Kidney (tissue), 14 donors: ENCODE measurements around the gene MAGI1. TPM values are rescaled to one million over a fixed set of nuclear protein-coding genes. Genes with fewer than 3 reads are reported as not detected.

ENCODE experiments used
- DNase-seq, 5 donors: peaks; one replicate each; pipeline ENCODE4 v3.0.0-alpha.2; 2013 to 2020
- FAIRE-seq: peaks from 2 replicates; lab custom pipeline; 2012; peaks lifted over from hg19 to GRCh38; lab: Jason Lieb, UNC
- H3K27ac ChIP-seq, 2 donors: one replicate each; pipeline ENCODE4 v1.7.0; 2013; ENCODE audit warnings: low read depth in 2 of 2, low read length in 2 of 2, inconsistent platforms in 1 of 2
- H3K27me3 ChIP-seq: one replicate; pipeline ENCODE4 v1.7.1; 2013; ENCODE audit warnings: low read length, inconsistent platforms; ENCODE audit not compliant: control insufficient read depth, insufficient read depth
- H3K36me3 ChIP-seq, 3 donors: one replicate each; pipeline versions ENCODE4 v1.7.0 to v1.7.1; 2013; ENCODE audit warnings: low read length in 3 of 3, control low read depth in 1 of 3, inconsistent platforms in 1 of 3; ENCODE audit not compliant: insufficient read depth in 3 of 3, control insufficient read depth in 2 of 3
- H3K4me1 ChIP-seq, 3 donors: one replicate each; pipeline versions ENCODE4 v1.7.0 to v1.7.1; 2013; ENCODE audit warnings: low read length in 3 of 3, inconsistent platforms in 1 of 3, low read depth in 1 of 3; ENCODE audit not compliant: control insufficient read depth in 2 of 3, insufficient read depth in 2 of 3
- H3K4me3 ChIP-seq, 3 donors: one replicate each; pipeline versions ENCODE4 v1.7.0 to v1.8.1; 2013; ENCODE audit warnings: low read length in 3 of 3, control low read depth in 1 of 3, inconsistent platforms in 1 of 3
- H3K9ac ChIP-seq, 3 donors: one replicate each; pipeline versions ENCODE4 v1.7.0 to v1.7.1; 2013; ENCODE audit warnings: low read length in 3 of 3, control low read depth in 1 of 3, inconsistent platforms in 1 of 3
- H3K9me3 ChIP-seq, 3 donors: one replicate each; pipeline versions ENCODE4 v1.7.0 to v1.7.1; 2013; ENCODE audit warnings: low read length in 3 of 3, control low read depth in 1 of 3, inconsistent platforms in 1 of 3; ENCODE audit not compliant: control insufficient read depth in 2 of 3, insufficient read depth in 1 of 3
- CTCF ChIP-seq: IDR thresholded peaks from 3 replicates; pipeline ENCODE4 v1.5.1; 2012; ENCODE audit warnings: mild to moderate bottlenecking, moderate library complexity, borderline replicate concordance; ENCODE audit not compliant: insufficient read depth; ENCODE audit errors: extremely low read depth
- intact Hi-C: fragments of 100-400 bp; cut with DNase I; formaldehyde crosslinking; loops from one replicate; pipeline ENCODE4 v1.11.1; 2022
- polyA plus RNA-seq: library from polyadenylated mRNA; stranded (reverse); fragments of 350-450 nt; fragmentation: Illumina TruSeq; extraction: RNeasy Lipid Tissue Mini Kit (QIAGEN cat#74804); gene quantifications from one replicate; pipeline ENCODE4 v1.2.3, GENCODE V29; 2014; ENCODE audit warnings: low read depth, low replicate concordance; ENCODE audit not compliant: insufficient read depth
- total RNA-seq: library from RNA; stranded (reverse); fragmentation: NEBNext Ultra II Directional; extraction: Animal tissue kit (Norgen Biotek cat#: 25700); gene quantifications from one replicate; pipeline ENCODE4 v1.2.1, GENCODE V29; 2021
- donor health status: control.
- donor health status: control.
- donor health status: control.
- donor health status: control.
- donor health status: control.
- donor health status: DM: yes; HTN: yes; CAD: no.
- donor health status: Normal renal cell carcinoma (clear cell type).

Gene MAGI1
- total and polyA plus RNA-seq, 2 donors from 2014 or later, result 8.2 to 42.8 TPM

- Histone ChIP-seq H3K27ac (no peak overlapping the region), H3K4me1 (no peaks in the 10 kb centered on the region), H3K4me3 (no peak overlapping the region), H3K27me3 (no peaks in the 10 kb centered on the region), H3K36me3 (no peaks in the 10 kb centered on the region), H3K9ac (no peak overlapping the region), H3K9me3 (no peaks in the 10 kb centered on the region)
- no peak for FAIRE-seq
- intact Hi-C loops, result no loop called here
- DNase-seq, result no peak
- no peak for TF ChIP-seq CTCF
These were observed 431.6 kb downstream of the MAGI1 start for GRCh38 chr3:65607101-65607500.

- FAIRE-seq, result no peak
These were observed 432.8 kb downstream of the MAGI1 start for GRCh38 chr3:65605876-65606432.

GRCh38 chr3:65604863-65605526 is 433.7 kb downstream of the MAGI1 start:
- Histone ChIP-seq H3K36me3 (no peaks in the 10 kb centered on the region), H3K27ac (no peak overlapping the region), H3K27me3 (no peaks in the 10 kb centered on the region), H3K9me3 (no peaks in the 10 kb centered on the region), H3K4me1 (no peaks in the 10 kb centered on the region), H3K9ac (no peak overlapping the region), H3K4me3 (no peak overlapping the region)
- DNase-seq (no peak), FAIRE-seq (no peak)
- intact Hi-C loops, result no loop called here
- no peak for TF ChIP-seq CTCF

More at GRCh38 chr3:65605876-65606432, 432.8 kb downstream of the MAGI1 start:
- Histone ChIP-seq H3K36me3 (no peaks in the 10 kb centered on the region), H3K27me3 (no peaks in the 10 kb centered on the region), H3K27ac (no peak overlapping the region), H3K4me3 (no peak overlapping the region), H3K9ac (no peak overlapping the region), H3K4me1 (no peaks in the 10 kb centered on the region), H3K9me3 (no peaks in the 10 kb centered on the region)
- intact Hi-C loops, result no loop called here
- no peak for TF ChIP-seq CTCF
- no peak for DNase-seq
